ENCODE measurements around the gene PPP1R37. TPM values are rescaled to one million over a fixed set of nuclear protein-coding genes. Genes with fewer than 3 reads are reported as not detected.

The PPP1R37 gene
- total RNA-seq, 4 donors from 2014 or later = 22.1 to 44.1 (median 33.5) TPM

DNA sequence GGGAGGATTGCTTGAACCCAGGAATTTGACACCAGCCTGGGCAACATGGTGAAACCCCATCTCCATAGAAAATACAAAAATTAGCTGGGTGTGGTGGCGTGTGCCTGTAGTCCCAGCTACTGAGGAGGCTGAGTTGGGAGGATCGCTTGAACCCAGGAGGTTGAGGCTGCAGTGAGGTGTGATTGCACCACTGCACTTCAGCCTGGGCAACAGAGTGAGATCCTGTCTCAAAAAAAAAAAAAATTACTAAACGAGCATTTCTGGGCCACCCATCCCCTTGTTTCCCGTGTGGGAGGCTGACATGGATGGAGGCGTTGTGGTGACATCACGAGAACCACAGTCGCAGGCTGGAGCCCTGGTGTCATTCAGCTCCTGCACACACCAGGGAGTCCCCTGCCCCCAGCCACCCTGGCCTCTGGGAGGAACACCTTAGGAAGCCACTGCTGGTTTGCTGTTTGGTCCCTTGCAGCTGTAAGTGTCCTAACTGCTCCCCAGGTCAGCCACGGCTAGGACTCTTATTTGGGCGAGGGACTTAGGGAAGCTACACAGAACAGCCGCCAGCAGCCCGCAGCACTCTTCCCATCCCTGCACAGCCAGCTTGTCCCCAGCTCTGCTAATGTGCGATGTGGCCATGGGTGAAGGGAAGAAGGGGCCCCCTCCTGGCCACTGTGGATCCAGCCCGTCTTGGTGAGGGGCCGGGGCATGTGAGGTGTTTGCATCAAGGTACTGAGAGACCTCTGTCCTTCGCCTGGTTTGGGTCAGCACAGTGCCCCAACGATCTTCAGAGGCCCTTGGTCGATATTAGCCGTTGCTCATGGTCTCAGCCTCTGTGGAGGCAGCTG is 55.1 kb downstream of the PPP1R37 start:
- Histone ChIP-seq H3K27ac (no peak overlapping the region), H3K36me3 (peaks cover 2 to 60% (median 7%) of the 10 kb centered on the region in 3 donors), H3K27me3 (peaks cover 0 to 26% of the 10 kb centered on the region in 2 donors), H3K4me1 (peaks cover 0 to 17% (median 13%) of the 10 kb centered on the region in 4 donors), H3K9me3 (no peaks in the 10 kb centered on the region), H3K4me3 (no peak overlapping the region)
- no peak for DNase-seq (ENCODE audit: low spot score in 2 of 2)
- TF ChIP-seq POLR2A (IDR thresholded peaks at IDR 0.05) (no peak), EP300 (IDR thresholded peaks at IDR 0.05) (no peak)
- TF ChIP-seq, protein P1, sequence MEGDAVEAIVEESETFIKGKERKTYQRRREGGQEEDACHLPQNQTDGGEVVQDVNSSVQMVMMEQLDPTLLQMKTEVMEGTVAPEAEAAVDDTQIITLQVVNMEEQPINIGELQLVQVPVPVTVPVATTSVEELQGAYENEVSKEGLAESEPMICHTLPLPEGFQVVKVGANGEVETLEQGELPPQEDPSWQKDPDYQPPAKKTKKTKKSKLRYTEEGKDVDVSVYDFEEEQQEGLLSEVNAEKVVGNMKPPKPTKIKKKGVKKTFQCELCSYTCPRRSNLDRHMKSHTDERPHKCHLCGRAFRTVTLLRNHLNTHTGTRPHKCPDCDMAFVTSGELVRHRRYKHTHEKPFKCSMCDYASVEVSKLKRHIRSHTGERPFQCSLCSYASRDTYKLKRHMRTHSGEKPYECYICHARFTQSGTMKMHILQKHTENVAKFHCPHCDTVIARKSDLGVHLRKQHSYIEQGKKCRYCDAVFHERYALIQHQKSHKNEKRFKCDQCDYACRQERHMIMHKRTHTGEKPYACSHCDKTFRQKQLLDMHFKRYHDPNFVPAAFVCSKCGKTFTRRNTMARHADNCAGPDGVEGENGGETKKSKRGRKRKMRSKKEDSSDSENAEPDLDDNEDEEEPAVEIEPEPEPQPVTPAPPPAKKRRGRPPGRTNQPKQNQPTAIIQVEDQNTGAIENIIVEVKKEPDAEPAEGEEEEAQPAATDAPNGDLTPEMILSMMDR (IDR thresholded peaks at IDR 0.05) = no peak
- WGBS, 2 donors = 83 to 87% methylated on average over 7 to 18 of the region's 18 CpGs

DNA sequence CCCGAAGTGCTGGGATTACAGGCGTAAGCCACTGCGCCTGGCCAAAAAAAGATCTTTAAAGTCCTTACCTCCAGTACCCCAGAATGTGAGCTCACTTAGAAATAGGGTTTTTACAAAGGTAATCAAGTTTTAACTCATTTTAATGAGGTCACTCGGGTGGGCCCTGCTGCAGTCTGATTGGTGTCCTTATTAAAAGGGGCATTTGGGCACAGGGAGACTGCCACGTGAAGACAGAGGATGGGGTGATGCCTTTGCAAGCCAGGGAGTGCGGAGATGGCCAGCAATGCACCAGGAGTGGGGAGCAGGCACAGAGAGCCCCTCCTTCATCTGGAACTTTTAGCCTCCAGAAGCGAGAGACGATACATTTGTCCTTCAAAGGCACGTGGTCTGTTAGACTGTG is 56.1 kb downstream of the PPP1R37 start:
- Histone ChIP-seq H3K4me1 (peaks cover 0 to 28% (median 22%) of the 10 kb centered on the region in 4 donors), H3K9me3 (no peaks in the 10 kb centered on the region), H3K27me3 (peaks cover 0 to 37% of the 10 kb centered on the region in 2 donors), H3K27ac (no peak overlapping the region), H3K4me3 (no peak overlapping the region), H3K36me3 (peaks cover 2 to 50% (median 7%) of the 10 kb centered on the region in 3 donors)
- DNase-seq (ENCODE audit: low spot score in 2 of 2) = no peak
- no peak for TF ChIP-seq POLR2A (IDR thresholded peaks at IDR 0.05)
- no peak for TF ChIP-seq EP300 (IDR thresholded peaks at IDR 0.05)
- TF ChIP-seq, protein P1 (IDR thresholded peaks at IDR 0.05) = no peak
- WGBS, 2 donors = 85 to 89% methylated on average over 9 of the region's 9 CpGs

DNA sequence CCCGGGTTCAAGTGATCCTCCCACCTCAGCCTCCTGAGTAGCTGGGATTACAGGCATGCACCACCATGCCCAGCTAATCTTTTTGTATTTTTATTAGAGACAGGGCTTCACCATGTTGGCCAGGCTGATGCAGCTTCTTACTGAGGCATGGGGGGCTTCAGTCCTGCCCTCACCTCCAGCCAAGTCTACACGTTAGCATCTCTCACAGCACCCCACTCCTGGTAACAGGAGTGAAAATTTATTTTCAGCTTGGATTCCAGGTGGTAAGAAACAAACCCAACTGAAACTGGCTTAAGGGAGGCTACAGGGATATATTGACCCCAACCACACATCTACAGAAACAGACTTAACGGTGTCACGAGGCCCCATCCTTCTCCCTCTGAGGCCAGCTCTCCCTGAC is 57.2 kb downstream of the PPP1R37 start:
- H3K9me3 ChIP-seq = no peaks in the 10 kb centered on the region
- H3K4me1 ChIP-seq = peaks cover 0 to 30% (median 22%) of the 10 kb centered on the region in 4 donors
- H3K27ac ChIP-seq = no peak overlapping the region
- 88 to 92% methylated on average over 4 of the region's 4 CpGs for WGBS, 2 donors
- TF ChIP-seq, protein P1 (IDR thresholded peaks at IDR 0.05) = no peak
- TF ChIP-seq POLR2A (IDR thresholded peaks at IDR 0.05) (no peak), EP300 (IDR thresholded peaks at IDR 0.05) (no peak)
- peaks cover 0 to 46% of the 10 kb centered on the region in 2 donors for H3K27me3 ChIP-seq
- no peak for DNase-seq (ENCODE audit: low spot score in 2 of 2)
- H3K4me3 ChIP-seq = no peak overlapping the region
- peaks cover 0 to 39% (median 2%) of the 10 kb centered on the region in 3 donors for H3K36me3 ChIP-seq

DNA sequence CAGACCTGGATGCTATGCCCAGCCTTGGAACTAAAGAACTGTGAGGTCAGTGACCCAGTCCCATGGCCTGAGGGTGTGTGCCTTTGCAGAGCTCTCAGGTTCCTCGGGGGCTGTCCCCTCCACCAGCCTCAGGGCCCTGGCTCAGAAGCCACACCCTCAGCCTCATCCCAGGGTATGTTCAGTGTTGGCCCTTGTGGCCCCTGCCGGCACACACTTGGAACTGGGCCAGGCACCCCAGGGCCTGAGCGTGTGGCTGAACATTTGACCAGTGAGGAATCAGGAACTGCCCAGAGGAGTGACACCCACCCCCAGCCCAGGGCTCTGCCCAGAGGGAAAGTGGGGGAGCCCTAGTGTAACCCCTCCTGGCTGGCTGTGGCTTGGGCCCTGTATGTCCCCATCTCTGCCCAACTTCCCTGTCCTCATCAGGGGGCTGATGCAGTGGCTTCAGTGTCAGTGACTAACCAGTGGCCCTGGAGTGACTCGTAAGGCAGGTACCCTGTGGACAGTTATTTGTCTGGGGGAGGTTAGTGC is 57.8 kb downstream of the PPP1R37 start:
- 44 to 50% methylated on average over 4 of the region's 4 CpGs for WGBS, 2 donors
- Histone ChIP-seq H3K36me3 (peaks cover 0 to 33% (median 0%) of the 10 kb centered on the region in 3 donors), H3K9me3 (no peaks in the 10 kb centered on the region), H3K4me1 (peaks cover 0 to 30% (median 22%) of the 10 kb centered on the region in 4 donors), H3K4me3 (no peak overlapping the region), H3K27me3 (peaks cover 0 to 52% of the 10 kb centered on the region in 2 donors), H3K27ac (no peak overlapping the region)
- TF ChIP-seq, protein P1 (IDR thresholded peaks at IDR 0.05) = no peak
- no peak for TF ChIP-seq EP300 (IDR thresholded peaks at IDR 0.05)
- TF ChIP-seq POLR2A (IDR thresholded peaks at IDR 0.05) = no peak
- DNase-seq (ENCODE audit: low spot score in 2 of 2) = no peak

DNA sequence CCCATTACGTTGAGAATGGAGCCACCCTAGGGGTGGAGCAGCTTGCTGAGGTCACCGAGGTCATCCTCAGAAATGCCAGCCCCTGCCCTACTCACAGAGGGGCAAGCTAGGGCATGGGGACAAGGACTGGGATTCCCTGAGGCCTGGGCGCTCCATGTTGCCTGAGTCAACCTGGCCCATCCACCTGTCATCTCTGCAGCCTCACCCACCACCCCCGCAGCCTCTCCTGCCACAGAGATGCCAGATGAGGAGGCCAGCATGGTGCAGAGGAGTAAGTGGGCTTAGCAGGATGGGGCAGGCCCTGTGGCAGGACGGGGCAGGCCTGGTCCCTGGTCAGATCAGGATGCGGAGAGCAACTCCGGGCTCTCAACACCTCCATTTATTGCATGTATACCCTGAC is 58.3 kb downstream of the PPP1R37 start:
- WGBS, 2 donors = 79 to 86% methylated on average over 5 to 7 of the region's 7 CpGs
- peaks cover 0 to 28% (median 0%) of the 10 kb centered on the region in 3 donors for H3K36me3 ChIP-seq
- TF ChIP-seq POLR2A (IDR thresholded peaks at IDR 0.05) (no peak), EP300 (IDR thresholded peaks at IDR 0.05) (no peak)
- TF ChIP-seq, protein P1 (IDR thresholded peaks at IDR 0.05) = no peak
- no peaks in the 10 kb centered on the region for H3K9me3 ChIP-seq
- H3K27ac ChIP-seq = no peak overlapping the region
- peaks cover 0 to 30% (median 22%) of the 10 kb centered on the region in 4 donors for H3K4me1 ChIP-seq
- no peak overlapping the region for H3K4me3 ChIP-seq
- DNase-seq (ENCODE audit: low spot score in 2 of 2) = no peak
- H3K27me3 ChIP-seq = peaks cover 0 to 57% of the 10 kb centered on the region in 2 donors

Measured in tibial nerve (tissue), 4 donors.